Epithelial cell of esophagus (primary cell): ENCODE data around the gene PRKAG3.

Experiments
- DNase-seq: peaks from one replicate; pipeline ENCODE4 v3.0.0; 2010; ENCODE audit warnings: low read depth
- H3K4me3 ChIP-seq: 2 replicates; pipeline ENCODE4 v1.5.1; 2011; ENCODE audit warnings: mild to moderate bottlenecking, low read length, control low read depth
- CTCF ChIP-seq: IDR thresholded peaks from 2 replicates; pipeline ENCODE4 v1.5.1; 2011; ENCODE audit warnings: low read depth, mild to moderate bottlenecking, low read length, control low read depth, inconsistent platforms; ENCODE audit not compliant: insufficient read depth; ENCODE audit errors: missing control alignments

PRKAG3 gene

GRCh38 chr2:218823196-218823855 is 8.3 kb downstream of the PRKAG3 start:
- H3K4me3 ChIP-seq: no peak overlapping the region
- TF ChIP-seq CTCF: no peak
- peak; percentile 64 for DNase-seq

- H3K4me3 ChIP-seq: no peak overlapping the region
- DNase-seq: no peak
- TF ChIP-seq CTCF: no peak
Measured at GRCh38 chr2:218822622-218823021, 9.0 kb downstream of the PRKAG3 start.

- no peak overlapping the region for H3K4me3 ChIP-seq
- TF ChIP-seq CTCF: no peak
- DNase-seq: no peak
Measured at GRCh38 chr2:218821605-218822211, 9.9 kb downstream of the PRKAG3 start.

GRCh38 chr2:218820746-218821369 is 10.7 kb downstream of the PRKAG3 start:
- DNase-seq: no peak
- no peak for TF ChIP-seq CTCF

GRCh38 chr2:218819093-218819492 is 12.5 kb downstream of the PRKAG3 start:
- TF ChIP-seq CTCF: no peak
- DNase-seq: no peak

More at GRCh38 chr2:218820746-218821369, 10.7 kb downstream of the PRKAG3 start:
- H3K4me3 ChIP-seq: no peak overlapping the region

GRCh38 chr2:218816561-218817011 is 15.0 kb downstream of the PRKAG3 start:
- no peak for TF ChIP-seq CTCF
- no peak overlapping the region for H3K4me3 ChIP-seq
- DNase-seq: no peak

More at GRCh38 chr2:218819093-218819492, 12.5 kb downstream of the PRKAG3 start:
- no peak overlapping the region for H3K4me3 ChIP-seq
